ENCODE results near the gene P2RX4. TPM values are rescaled to one million over a fixed set of nuclear protein-coding genes. Genes with fewer than 3 reads are reported as not detected.

The P2RX4 gene
- polyA plus RNA-seq, 1 donor (not counting 4 experiments of a cell fraction or from before 2014, with no cell fraction given): 5.1 TPM

DNA sequence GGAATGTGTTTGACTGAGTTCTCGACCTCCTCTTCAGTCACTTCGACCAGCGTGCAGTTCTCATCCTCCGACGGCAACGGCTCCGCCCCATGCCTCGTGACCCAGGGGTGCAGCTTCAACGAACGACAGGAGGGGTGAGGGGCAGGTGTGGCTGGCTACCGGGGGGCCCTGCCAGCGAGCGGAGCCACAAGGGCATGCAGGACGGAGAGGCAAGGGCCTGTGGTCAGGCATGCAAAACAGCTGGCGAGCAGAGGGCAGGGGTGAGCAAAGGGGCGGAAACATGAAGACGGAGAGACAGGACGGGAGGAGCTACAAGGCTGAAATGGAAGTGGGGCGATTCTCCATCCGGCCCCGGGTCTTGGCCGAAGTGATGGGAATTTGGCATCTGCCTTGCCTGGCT, 38.7 kb downstream of the P2RX4 start:
- FAIRE-seq (no peak), DNase-seq (ENCODE audit: low read depth, low spot score) (no peak)
- H3K4me2 ChIP-seq (ENCODE audit: control insufficient read depth, extremely low read depth, insufficient read depth, low read depth, low read length): no peak overlapping the region
- no peaks in the 10 kb centered on the region for H4K20me1 ChIP-seq (ENCODE audit: control insufficient read depth, extremely low read depth, insufficient read depth, low read length)
- no peak overlapping the region for H3K4me3 ChIP-seq (ENCODE audit: control insufficient read depth in 2 of 3, extremely low read depth in 1 of 3, insufficient read depth in 2 of 3, low read depth in 1 of 3, low read length in 3 of 3)
- no peaks in the 10 kb centered on the region for H3K9me3 ChIP-seq (ENCODE audit: control insufficient read depth, low read depth, low read length)
- H2AFZ ChIP-seq (ENCODE audit: control insufficient read depth, low read length): no peak overlapping the region
- H3K79me2 ChIP-seq (ENCODE audit: control insufficient read depth, insufficient read depth, low read length): no peaks in the 10 kb centered on the region
- no peak overlapping the region for H3K9ac ChIP-seq (ENCODE audit: control insufficient read depth, extremely low read depth, insufficient read depth, low read length)
- H3K36me3 ChIP-seq (ENCODE audit: control insufficient read depth in 2 of 2, extremely low read depth in 1 of 2, insufficient read depth in 2 of 2, low read length in 2 of 2): peaks cover 11 to 43% of the 10 kb centered on the region in 2 experiments
- no peaks in the 10 kb centered on the region for H3K27me3 ChIP-seq (ENCODE audit: control insufficient read depth, extremely low read depth, insufficient read depth, low read length)
- no peaks in the 10 kb centered on the region for H3K4me1 ChIP-seq (ENCODE audit: control insufficient read depth, extremely low read depth, insufficient read depth, low read length)
- H3K27ac ChIP-seq (ENCODE audit: control insufficient read depth, insufficient read depth, low read length): no peak overlapping the region
- dilution Hi-C loops (cut with MboI; ENCODE audit: extremely low pct_ligation_motif_present, low sequenced_read_pairs): no loop called here
- H3K9me1 ChIP-seq (ENCODE audit: control insufficient read depth, extremely low read depth, insufficient read depth, low read length): no peaks in the 10 kb centered on the region
- TF ChIP-seq EZH2 (IDR thresholded peaks at IDR 0.05; ENCODE audit: low read length): no peak
- TF ChIP-seq, protein P1, sequence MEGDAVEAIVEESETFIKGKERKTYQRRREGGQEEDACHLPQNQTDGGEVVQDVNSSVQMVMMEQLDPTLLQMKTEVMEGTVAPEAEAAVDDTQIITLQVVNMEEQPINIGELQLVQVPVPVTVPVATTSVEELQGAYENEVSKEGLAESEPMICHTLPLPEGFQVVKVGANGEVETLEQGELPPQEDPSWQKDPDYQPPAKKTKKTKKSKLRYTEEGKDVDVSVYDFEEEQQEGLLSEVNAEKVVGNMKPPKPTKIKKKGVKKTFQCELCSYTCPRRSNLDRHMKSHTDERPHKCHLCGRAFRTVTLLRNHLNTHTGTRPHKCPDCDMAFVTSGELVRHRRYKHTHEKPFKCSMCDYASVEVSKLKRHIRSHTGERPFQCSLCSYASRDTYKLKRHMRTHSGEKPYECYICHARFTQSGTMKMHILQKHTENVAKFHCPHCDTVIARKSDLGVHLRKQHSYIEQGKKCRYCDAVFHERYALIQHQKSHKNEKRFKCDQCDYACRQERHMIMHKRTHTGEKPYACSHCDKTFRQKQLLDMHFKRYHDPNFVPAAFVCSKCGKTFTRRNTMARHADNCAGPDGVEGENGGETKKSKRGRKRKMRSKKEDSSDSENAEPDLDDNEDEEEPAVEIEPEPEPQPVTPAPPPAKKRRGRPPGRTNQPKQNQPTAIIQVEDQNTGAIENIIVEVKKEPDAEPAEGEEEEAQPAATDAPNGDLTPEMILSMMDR (optimal IDR thresholded peaks at IDR 0.05 in 1 of 3, IDR thresholded peaks at IDR 0.05 in 1 of 3, conservative IDR thresholded peaks at IDR 0.05 in 1 of 3; ENCODE audit: extremely low read depth in 1 of 3, insufficient read depth in 2 of 3, low read length in 3 of 3): no peak

DNA sequence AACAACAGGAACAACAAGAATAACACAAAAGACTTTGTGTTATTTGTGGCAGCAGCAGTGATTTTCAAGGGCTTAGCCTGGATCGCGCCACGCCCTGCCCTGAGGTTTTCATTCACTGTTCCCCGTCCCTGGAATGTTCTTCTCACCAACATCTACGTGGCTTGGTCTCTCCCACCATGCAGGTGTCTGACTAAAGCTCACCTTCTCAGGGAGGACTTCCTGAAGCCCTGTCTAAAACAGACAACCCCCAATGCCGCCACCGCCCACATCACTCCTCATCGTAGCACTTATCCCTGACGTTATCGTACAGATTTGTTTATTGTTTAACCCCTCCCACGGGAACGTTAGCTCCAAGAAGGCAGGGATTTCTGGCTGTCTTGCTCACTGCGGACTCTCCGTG, 40.4 kb downstream of the P2RX4 start:
- no peaks in the 10 kb centered on the region for H3K4me1 ChIP-seq (ENCODE audit: control insufficient read depth, extremely low read depth, insufficient read depth, low read length)
- no peaks in the 10 kb centered on the region for H3K27me3 ChIP-seq (ENCODE audit: control insufficient read depth, extremely low read depth, insufficient read depth, low read length)
- no peaks in the 10 kb centered on the region for H3K9me3 ChIP-seq (ENCODE audit: control insufficient read depth, low read depth, low read length)
- H3K36me3 ChIP-seq (ENCODE audit: control insufficient read depth in 2 of 2, extremely low read depth in 1 of 2, insufficient read depth in 2 of 2, low read length in 2 of 2): peaks cover 15 to 36% of the 10 kb centered on the region in 2 experiments
- H3K4me3 ChIP-seq (ENCODE audit: control insufficient read depth in 2 of 3, extremely low read depth in 1 of 3, insufficient read depth in 2 of 3, low read depth in 1 of 3, low read length in 3 of 3): no peak overlapping the region
- TF ChIP-seq, protein P1 (optimal IDR thresholded peaks at IDR 0.05 in 1 of 3, IDR thresholded peaks at IDR 0.05 in 1 of 3, conservative IDR thresholded peaks at IDR 0.05 in 1 of 3; ENCODE audit: extremely low read depth in 1 of 3, insufficient read depth in 2 of 3, low read length in 3 of 3): no peak
- TF ChIP-seq EZH2 (IDR thresholded peaks at IDR 0.05; ENCODE audit: low read length): no peak
- H4K20me1 ChIP-seq (ENCODE audit: control insufficient read depth, extremely low read depth, insufficient read depth, low read length): no peaks in the 10 kb centered on the region
- H3K9ac ChIP-seq (ENCODE audit: control insufficient read depth, extremely low read depth, insufficient read depth, low read length): no peak overlapping the region
- H2AFZ ChIP-seq (ENCODE audit: control insufficient read depth, low read length): no peak overlapping the region
- H3K4me2 ChIP-seq (ENCODE audit: control insufficient read depth, extremely low read depth, insufficient read depth, low read depth, low read length): no peak overlapping the region
- no peaks in the 10 kb centered on the region for H3K9me1 ChIP-seq (ENCODE audit: control insufficient read depth, extremely low read depth, insufficient read depth, low read length)
- no peak for DNase-seq (ENCODE audit: low read depth, low spot score)
- FAIRE-seq: peak; percentile 9
- dilution Hi-C loops (cut with MboI; ENCODE audit: extremely low pct_ligation_motif_present, low sequenced_read_pairs): no loop called here
- no peak overlapping the region for H3K27ac ChIP-seq (ENCODE audit: control insufficient read depth, insufficient read depth, low read length)
- no peaks in the 10 kb centered on the region for H3K79me2 ChIP-seq (ENCODE audit: control insufficient read depth, insufficient read depth, low read length)

All from keratinocyte (primary cell).